ENCODE measurements around the gene CYB5A.
A peak's percentile ranks its signal among the peaks of the same experiment; 100 is the strongest.
"Not testable (repeated sequence)": the region's sequence is repeated elsewhere in the genome, so short reads cannot be mapped to it uniquely, and the experiment has no call there.

CYB5A gene, protein sequence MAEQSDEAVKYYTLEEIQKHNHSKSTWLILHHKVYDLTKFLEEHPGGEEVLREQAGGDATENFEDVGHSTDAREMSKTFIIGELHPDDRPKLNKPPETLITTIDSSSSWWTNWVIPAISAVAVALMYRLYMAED

DNA sequence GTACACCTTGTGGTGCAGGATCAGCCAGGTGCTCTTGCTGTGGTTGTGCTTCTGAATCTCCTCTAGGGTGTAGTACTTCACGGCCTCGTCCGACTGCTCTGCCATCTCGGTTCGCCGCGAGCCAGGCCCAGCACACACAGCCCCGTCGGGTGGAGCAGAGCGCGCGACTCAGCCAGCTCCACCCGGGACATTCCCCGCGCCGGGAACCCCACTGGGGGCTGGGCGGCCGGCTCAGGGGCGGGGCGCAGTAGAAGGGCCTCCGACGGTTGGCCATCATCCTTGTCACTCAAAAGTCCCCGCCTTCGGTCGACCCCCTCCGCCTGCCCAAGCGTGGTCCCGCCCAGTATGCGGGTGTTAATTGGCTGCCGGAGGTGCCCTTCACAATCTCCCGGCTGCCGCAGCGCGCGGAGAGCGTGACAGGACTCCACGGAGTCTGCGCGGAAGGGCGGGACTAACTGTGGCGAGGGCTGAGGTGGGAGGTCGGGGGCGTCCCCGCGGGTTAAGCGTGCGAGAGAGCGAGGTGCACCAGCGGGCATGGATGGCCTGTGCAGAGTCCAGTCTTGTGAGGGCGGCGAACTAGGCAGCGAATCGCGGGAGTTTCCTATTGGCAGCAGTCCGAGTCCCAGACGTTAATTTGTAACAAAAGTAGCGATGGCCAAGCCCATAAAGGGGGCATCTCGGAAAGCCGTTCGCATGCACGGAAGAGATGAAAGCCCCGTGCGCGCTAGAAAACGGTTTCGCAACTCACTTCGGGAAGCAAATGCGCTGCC lies at the start of gene CYB5A:
TSS of gene CYB5A (minus strand) at position 193 of the 770 bp plus-strand sequence. CDS start at position 105, 88 bp downstream.
- DNase-seq, result peak; percentile 98

DNA sequence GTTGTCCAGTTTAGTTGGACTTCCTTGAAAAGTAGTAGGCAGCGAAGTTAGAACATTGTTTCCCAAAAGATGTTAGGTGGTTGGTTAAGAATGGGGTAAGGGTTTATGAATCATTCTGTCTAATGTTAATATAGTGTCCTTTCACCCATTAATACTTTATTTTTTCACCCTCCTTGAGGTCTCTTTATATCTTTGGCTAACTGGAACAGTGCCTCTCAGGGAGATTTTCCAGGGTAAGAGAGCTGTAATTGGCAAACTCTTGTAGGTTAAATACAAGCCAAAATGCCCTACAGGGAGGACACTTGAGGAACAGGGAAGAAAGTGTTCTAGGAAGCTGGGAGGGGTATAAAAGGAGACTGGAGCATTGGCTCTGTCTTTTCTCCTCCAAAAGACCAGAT lies 46.1 kb upstream of the CYB5A start:
- no peak for DNase-seq

DNA sequence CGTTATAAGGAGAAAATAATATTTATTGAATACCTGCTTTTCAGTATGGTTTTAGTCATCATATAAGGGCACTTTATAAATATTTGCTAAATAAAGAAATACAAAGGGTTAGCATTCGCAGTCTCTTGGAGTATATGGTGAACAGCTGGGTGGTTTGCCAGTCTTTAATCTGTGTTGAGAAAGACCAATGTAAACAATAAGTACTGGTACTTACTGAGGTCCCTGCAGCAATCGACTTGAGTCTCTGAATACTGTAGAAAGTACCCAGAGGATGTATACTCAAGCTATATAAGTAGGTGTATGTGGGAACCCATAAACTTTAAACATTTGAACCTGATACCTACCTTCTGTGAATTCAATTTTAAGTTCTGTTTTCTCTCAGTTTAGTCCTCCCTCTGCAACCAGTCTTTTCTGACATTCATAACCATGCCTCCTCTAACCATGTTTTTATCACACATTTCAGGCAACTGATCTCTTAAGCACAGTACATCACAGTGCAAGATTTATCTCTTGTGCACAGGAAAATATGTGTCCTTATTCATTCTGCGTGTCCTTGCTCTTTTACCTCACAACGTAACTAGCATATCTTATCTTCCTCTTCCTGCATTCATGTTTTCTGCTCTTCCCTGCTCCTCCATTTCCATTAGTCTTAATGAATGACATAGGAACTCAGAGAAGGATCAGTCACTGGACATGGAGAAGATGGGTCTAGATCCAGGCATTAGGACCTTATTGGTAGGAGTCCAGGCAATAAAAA lies 45.6 kb upstream of the CYB5A start:
- no peak for DNase-seq

DNA sequence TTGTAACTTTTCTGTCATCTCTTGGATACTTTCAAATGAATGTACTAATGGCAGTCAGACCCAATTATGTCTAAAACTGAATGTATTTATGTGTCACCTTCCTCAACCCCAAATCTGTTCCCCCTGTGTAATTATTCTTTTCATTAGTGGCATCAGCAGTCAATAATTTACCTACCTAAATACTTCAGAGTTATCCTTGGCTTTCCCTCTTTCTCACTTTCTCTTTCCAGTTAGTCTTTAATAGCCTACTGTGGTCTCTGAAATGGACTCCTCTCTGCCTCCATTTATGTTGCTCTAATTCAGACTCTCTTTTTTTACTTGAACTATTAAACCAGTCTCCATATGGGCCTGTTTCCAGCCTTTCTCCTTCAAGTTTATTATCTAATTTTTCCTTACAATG lies 44.9 kb upstream of the CYB5A start:
- no peak for DNase-seq

DNA sequence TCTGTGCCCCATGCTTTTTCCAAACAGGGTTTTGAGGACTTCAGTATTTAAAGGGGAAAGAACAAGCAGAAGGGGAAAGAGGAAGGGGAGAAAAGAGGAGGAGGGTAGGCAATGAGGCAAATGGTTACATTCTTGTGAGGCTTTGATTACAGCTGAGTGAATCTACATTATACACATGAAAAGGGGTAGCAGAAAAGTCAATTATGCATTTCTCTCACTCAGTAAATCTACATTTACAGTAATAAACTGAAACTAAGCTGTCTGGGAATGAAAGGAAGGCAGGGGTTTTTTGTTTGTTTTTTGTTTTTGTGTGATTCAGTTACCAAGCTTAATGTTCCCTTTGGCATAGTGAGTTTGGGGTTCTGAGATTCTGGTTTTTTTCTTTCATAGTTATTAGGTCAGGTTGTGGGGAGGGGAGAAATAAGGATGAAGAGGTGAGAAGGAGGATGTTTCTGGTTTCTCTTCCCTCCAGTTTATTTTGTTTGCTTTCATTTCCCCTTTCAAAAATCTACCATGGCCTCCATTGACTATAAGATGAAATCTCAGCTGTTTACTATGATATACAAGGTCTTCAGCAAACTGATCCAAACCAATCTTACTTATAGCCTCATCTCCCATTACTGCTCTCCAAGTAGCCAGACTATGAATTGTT lies 42.6 kb upstream of the CYB5A start:
- DNase-seq, result peak; percentile 11

DNA sequence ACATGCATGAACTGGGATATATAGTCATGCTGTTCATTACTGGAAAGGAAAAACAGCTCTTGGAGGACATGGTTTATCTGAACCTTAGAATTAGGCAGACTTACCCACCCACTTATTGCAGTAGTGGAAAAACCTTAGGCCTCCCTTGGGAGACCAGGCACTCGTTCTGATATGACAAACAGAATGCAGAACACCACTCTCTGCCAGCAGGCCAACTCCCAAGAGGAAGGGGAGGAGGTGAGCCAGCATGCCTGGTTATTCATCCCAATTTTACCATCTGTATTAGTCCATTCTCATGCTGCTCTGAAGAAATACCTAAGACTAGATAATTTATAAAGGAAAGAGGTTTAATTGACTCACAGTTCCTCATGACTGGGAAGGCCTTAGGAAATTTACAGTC lies 41.3 kb upstream of the CYB5A start:
- no peak for DNase-seq

DNA sequence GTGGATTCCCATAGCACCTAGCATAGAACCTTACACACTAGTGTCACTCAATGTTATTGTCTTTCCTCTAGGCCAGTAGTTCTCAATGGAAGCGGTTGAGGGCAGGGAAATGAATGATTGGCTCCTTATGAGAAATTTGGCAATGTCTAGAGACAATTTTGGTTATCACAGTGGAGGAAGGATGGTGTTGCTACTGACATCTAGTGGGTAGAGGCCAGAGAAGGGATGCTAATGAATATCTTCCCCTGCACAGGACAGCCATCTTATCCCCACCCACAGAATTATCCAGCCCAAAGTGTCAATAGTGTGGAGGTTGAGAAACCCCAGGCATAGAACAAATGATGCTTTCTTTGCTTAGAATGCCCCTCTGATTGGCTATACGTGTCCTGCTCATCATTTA lies 39.6 kb upstream of the CYB5A start:
- no peak for DNase-seq

DNA sequence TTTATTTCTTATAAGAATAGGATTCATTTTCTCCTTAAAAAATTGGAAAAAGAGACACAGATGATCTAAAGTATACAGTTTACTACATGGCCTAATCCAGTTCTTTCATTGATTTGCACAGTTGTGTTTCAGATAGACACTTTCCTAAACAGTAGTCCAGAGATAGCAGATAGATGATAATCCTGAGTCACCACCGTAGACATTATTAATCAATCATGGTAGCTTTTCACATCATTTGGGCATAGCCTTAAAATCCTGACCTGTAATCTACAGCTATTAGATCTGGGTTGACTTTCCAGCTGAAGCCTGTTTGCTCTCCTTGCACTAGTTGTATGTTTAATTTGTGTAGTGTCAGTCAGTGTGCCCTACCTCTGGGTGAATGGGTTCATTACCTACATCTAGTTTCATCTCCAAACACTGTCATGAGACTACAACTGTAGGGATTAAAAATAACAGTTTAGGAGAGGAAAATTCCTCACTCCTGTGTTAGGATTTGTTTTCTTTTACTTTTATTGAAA lies 38.0 kb upstream of the CYB5A start:
- DNase-seq, result no peak

DNA sequence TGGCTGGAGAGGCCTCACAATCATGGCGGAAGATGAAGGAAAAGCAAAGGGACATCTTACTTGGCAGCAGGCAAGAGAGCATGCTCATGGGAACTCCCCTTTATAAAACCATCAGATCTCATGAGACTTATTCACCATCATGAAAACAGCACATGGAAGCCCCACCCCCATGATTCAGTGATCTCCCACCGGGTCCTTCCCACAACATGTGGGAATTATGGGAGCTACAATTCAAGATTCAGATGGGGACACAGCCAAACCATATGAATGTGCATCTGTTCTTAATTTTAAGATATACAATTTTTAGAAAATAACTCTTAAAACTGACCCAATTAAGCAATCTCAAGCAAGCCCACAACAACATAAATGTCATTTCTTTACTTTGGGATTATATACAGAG lies 36.4 kb upstream of the CYB5A start:
- peak; percentile 8 for DNase-seq

DNA sequence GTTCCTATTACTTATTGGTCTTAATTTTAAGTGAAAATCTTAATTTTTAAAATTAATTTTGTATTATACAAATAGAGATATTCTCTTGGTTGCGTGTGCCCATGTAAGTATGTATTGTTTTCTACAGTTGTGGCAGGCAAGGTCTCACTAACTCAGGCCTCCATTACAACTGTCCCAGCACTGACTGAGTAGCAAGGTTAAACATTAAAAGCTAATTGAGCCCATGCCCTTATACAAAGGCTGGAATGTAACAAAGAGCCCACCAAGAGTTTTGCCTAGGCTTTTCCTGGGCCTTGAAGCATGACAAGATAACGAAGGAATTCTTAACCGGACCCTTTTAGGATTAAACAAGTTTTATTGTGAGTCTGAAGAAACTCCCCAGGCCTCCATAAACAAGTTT lies 35.0 kb upstream of the CYB5A start:
- not testable (repeated sequence) for DNase-seq

DNA sequence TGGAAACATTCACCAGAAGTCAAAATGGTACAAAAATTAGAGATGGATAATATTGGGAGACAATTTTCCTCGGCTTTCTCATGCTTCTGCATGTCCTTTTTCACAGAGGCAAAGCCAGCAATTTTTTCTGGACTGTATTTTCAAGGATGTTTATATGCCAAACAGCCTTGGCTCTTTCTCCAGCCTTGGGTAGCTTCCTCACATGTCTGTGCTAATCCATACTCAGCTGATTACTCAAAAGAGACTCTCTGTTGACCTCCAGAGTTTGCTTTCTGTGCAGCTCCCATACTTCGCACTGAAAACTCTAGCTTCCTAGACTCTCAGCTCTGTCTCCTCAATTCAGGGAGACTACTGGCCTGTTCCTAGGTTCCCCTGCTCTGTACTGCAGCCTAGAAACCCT lies 34.5 kb upstream of the CYB5A start:
- no peak for DNase-seq

DNA sequence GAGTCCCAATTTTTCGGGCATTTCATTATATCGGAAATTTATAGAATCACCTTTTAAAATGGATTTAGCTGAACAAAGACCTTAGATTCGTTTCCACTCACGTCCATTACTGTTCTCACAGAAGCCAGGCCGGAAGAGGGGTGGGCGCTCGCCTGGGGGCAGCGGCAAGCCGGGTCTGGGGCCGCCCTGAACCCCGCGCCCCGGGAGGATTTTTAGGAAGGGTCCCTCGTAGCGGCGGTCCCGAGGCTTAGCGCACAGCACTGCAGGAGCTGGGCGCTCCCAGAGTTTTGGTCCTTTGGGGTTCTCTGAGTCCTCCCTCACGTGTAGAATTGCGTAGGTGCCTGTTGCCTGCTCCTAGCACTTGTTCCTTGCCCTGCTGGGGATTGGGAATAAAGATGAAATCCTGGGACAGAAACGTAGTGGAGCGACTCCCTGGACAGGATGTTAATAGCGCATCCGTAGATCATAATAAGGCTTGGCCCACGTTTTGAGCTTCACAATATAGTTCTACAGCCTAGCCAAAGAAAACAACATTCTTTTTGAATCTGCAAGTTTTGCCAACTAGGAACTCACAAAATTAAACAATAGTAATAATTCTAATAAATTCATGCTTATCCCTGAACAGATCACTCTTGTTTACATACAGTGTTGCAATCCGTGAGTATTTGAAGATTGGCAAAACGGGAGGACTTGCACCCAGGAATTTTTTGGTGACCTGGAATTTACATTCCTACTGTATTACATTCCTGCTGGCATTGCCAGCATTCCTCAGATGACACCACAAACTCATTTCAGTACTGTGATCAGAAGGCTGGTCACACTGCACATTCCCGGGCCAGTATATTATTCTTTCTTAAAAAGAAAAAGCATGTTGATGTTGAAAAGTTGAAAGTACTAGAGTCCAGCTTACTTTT lies 24.8 kb upstream of the CYB5A start:
- no peak for DNase-seq

DNA sequence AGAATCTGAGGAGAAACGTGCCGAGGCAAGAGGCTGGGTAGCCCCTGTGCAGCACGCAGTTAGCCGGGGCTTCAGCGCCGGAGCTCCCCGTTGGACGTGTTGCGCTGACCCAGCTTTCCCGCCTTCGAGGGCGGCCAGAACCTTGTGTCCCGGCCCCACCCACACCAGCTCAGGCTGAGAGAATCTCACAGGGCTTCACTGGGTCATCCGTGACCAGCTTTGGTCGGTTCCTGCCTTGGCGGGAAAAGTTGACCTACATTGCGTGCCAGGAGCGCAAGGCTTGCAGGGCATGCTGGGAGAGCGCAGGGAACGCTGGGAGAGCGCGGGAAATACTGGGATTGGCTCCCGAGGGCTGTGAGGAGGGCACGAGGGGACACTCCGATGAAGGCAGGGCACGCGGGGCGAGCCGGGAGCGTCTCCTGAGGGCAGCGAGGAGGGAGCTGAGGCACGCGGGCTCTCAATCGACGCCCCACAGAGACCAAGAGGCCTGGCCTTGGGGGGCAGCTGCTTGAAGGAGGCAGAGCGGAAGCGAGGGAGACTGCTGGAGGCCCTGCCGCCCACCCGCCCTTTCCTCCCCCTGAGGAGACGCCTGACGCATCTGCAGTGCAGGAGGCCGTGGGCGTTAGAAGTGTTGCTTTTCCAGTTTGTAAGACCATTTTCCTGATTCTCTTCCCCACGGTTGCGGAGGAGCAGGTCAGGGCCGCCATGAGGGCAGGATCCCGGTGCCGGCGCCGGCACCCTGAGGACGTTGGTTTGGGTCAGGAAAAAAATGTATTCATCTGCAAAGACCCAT lies 23.9 kb upstream of the CYB5A start, which contains the start of gene C18orf63:
TSS of gene C18orf63 (plus strand) at position 376 of the 793 bp plus-strand sequence. CDS start 2,027 bp downstream, outside the sequence.
- DNase-seq, result no peak

DNA sequence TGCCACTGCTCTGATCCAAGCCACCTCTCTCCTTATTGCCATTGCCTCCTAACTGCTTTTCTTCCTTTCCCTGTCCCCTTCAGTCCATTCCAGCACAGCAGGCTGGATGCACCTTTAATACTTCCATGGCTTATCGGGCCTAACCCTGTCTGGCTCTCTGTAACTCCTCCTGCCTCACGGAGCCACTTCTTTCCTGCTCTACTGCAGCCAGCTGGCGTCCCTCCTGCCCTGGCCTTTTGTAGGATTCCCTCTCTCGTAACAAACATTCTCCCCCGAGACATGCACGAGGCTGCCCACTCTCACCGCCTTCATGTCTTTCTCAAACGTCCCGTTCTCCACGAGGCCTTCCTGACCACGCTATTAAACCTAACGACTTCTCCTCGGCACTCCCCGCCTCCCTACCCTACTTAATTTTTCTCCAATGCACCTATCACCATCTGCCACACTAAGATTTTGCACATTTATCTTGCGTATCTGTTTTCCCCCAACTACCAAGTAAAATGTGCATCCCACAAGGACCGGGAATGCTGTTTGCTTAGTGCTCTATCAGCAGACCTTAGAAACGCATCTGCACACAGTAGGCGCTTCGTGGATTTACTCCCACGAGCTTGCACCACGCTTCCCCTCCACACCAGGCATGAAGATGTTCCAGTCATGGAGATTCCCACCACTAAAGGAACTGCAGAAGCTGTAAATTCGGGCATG lies 23.1 kb upstream of the CYB5A start:
- no peak for DNase-seq

DNA sequence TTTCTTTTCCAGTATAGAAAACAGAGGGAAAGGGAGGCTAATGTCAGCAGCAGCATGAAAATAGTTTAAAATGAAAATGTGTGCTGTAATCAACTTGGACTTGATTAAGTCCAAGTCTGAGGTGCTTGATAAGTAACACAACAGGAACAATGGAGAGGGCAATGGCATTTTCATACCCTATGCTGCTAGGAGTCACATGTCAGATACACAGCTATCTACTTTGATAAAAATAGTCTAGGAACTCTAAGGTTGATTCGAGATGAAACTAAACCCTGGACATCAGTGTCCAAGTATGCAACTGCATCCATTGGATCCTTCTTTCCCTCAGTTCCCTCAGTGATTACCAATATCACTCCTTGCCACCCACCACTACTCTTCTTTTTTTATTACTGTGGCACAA lies 19.2 kb upstream of the CYB5A start:
- no peak for DNase-seq

DNA sequence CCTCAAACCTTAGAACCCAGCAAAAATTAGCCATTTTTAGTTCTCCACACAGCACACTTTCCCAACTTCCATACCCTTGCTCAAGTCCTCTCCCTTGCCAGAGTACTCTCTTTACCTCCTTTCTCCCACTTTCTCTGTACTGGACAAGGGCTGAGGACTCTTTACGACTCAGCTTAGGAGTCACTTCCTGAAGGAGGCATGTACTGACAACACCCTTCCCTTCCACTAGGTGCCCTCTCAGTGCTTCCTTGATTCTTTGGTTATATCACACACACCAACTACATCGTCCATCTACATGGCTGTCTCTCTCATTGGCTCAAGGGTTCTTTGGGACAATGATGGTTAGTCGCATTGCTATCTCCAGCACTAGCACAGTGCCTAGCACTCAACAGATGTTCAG lies 18.6 kb upstream of the CYB5A start:
- peak; percentile 36 for DNase-seq

DNA sequence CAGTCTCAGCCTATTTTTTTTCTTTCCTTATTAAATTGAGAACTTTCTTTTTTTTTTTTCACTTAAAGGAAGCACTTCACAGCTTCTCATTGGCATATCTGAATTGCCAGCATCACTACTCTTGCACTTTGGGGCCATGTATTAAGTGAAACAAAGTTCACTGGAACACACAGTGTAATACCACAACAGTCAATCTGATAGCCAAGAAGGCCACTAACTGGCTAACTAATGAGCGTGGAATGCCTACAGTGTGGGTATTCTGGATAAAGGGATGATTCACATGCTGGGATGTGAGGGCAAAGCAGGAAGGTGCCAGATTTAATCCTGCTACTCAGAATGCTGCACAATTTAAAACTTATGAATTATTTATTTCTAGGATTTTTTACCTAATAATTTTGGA lies 12.2 kb upstream of the CYB5A start:
- no peak for DNase-seq

DNA sequence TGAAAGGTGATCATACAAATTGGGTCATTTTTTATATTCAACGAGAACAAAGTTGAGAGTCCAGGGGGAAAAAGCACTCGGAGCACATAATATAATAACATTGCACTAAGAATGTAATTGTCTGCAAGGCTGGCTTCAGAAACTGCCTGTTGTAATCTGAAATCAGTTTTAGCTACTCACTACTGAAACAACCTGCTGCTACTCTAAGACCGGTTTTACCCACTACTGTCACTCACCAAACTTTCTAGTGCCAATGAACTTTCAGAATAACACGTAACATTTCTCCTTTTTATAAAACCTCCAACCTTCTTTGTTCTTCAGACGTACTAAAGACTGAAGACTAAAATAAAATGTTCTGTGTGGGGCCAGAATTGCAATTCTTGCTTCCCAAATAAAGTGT lies 11.5 kb upstream of the CYB5A start:
- DNase-seq, result no peak

DNA sequence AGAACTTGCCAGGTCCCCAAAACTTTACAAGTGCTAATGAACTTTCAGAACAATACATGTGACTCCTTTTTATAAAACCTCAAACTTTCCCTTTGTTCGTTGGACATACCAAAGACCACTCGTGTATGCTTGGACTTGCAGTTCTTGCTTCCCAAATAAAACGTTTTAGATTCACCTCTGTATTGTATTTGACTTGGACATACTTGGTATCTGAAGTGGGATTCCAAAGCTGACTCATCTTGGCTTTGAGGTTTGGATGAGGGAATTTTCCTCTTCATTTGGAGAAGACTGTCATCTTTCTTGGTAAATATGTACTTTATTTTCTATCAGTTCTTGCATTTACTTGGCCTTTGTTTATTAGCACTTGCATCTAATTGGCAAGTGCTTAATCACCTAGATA lies 8.0 kb upstream of the CYB5A start:
- no peak for DNase-seq

DNA sequence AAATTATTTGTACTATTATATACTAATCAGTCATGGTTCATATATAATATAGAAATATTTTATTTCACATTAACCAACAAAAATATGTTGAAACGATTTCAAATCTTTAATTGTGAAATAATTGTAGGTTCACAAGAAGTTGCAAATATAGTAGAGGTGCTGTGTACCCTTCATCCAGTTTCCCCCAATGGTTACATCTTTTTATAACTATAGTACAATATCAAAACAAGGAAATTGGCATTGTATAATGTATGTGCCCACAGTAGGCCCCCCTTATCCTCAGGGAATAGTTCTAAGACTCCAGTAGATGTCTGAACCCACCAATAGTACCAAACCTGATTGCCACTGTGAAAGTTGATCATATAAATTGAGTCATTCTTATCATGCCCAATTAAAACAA lies 7.4 kb upstream of the CYB5A start:
- DNase-seq, result no peak

DNA sequence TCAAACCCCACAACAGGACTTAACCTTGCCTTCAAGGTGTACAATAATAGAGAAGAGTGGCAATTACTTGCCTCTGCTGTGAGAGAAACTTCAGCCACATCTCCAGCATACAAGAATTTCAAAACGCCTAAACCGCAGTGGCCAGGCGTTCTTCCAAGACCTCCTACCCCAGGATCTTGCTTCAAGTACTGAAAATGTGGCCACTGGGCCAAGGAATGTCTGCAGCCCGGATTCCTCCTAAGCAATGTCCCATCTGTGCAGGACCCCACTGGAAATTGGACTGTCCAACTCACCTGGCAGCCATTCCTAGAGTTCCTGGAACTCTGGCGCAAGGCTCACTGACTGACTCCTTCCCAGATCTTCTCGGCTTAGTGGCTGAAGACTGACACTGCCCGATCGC lies 2.8 kb upstream of the CYB5A start:
- no peak for DNase-seq
